KMS-11 (cell line): Measurements from ENCODE around the gene INPP5A.

Source experiments
- H2AFZ ChIP-seq: fragments of 200-600 bp; sonication (generic); 2 replicates; pipeline ENCODE4 v1.6.1; 2016; ENCODE audit warnings: antibody characterized with exemption, mixed run types, low read depth
- H3K27ac ChIP-seq: fragments of 200-600 bp; sonication (generic); 2 replicates; pipeline ENCODE4 v1.6.1; 2016; ENCODE audit warnings: mild to moderate bottlenecking, mixed run types
- H3K27me3 ChIP-seq: fragments of 200-600 bp; sonication (generic); 2 replicates; pipeline ENCODE4 v1.6.1; 2017; ENCODE audit warnings: mild to moderate bottlenecking, low read depth, mixed run types, moderate library complexity; ENCODE audit not compliant: insufficient read depth
- H3K36me3 ChIP-seq: fragments of 200-600 bp; sonication (generic); 2 replicates; pipeline ENCODE4 v1.6.1; 2017; ENCODE audit warnings: mild to moderate bottlenecking, mixed run types; ENCODE audit not compliant: insufficient read depth
- H3K4me1 ChIP-seq: fragments of 200-600 bp; sonication (generic); 2 replicates; pipeline ENCODE4 v1.6.1; 2016; ENCODE audit warnings: mild to moderate bottlenecking, low read depth, mixed run types; ENCODE audit not compliant: poor library complexity, severe bottlenecking
- H3K4me2 ChIP-seq: fragments of 200-600 bp; sonication (generic); 2 replicates; pipeline ENCODE4 v1.7.0; 2016; ENCODE audit warnings: mild to moderate bottlenecking, mixed run types
- H3K4me3 ChIP-seq: fragments of 200-600 bp; sonication (generic); IDR thresholded peaks from 2 replicates; pipeline ENCODE4 v1.6.1; 2017; ENCODE audit warnings: low read depth, low read length, mixed read lengths; ENCODE audit not compliant: insufficient read depth
- H3K79me2 ChIP-seq: fragments of 200-600 bp; sonication (generic); 2 replicates; pipeline ENCODE4 v1.6.1; 2016; ENCODE audit warnings: low read depth, mixed run types; ENCODE audit not compliant: insufficient read depth
- H3K9ac ChIP-seq: fragments of 200-600 bp; sonication (generic); 2 replicates; pipeline ENCODE4 v1.6.1; 2016; ENCODE audit warnings: mild to moderate bottlenecking, mixed run types
- H4K20me1 ChIP-seq: fragments of 200-600 bp; sonication (generic); 2 replicates; pipeline ENCODE4 v1.6.1; 2016; ENCODE audit warnings: mild to moderate bottlenecking, mixed run types; ENCODE audit not compliant: insufficient read depth
- CTCF ChIP-seq: fragments of 200-600 bp; sonication (generic); conservative IDR thresholded peaks from 2 replicates; pipeline ENCODE4 v1.6.1; 2017; ENCODE audit warnings: low read depth, mild to moderate bottlenecking, antibody characterized with exemption, low read length, moderate library complexity, mixed read lengths

INPP5A gene

GRCh38 chr10:132612571-132613504 lies 75.3 kb downstream of the INPP5A start:
- Histone ChIP-seq H2AFZ (no peak overlapping the region), H3K27ac (no peak overlapping the region), H3K9ac (no peak overlapping the region), H3K79me2 (no peaks in the 10 kb centered on the region), H4K20me1 (no peaks in the 10 kb centered on the region), H3K4me3 (no peak overlapping the region), H3K27me3 (no peaks in the 10 kb centered on the region), H3K4me1 (no peaks in the 10 kb centered on the region), H3K4me2 (no peak overlapping the region), H3K36me3 (no peaks in the 10 kb centered on the region)
- no peak for TF ChIP-seq CTCF

DNA sequence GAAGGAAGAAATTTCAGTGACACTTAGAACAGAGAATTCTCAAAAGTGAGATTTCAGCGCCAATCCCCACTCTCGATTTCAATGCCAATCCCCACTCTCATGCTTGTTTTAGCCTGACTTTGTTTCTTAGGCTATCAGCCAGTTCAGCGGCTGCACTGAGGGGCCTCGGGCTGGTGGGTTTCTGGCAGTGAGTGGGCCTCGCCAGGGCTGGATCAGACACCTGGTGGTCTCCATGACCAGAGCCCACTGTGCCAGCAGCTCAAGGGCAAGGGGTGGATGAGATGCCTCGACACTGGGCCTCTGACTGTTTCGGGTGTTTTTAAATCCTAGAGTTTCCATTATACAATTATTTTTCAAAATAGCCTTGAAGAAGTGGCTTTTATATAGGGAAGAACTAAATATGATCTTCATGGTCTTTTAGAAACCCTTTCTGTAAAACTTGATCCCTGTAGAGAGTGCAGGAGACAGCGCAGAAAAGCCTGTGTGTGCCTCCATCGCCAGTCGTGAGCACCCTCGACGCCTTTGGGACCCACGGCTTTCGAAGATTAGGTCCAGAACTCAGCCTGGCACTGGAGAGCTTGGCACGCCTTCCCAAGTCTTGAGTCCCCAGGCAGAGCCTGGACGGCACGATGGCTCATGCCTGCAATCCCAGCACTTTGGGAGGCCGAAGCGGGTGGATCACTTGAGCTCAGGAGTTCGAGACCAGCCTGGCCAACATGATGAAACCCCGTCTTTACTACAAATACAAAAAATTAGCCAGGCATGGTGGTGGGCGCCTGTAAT lies 76.2 kb downstream of the INPP5A start:
- Histone ChIP-seq H3K4me3 (no peak overlapping the region), H3K4me1 (no peaks in the 10 kb centered on the region), H3K9ac (no peak overlapping the region), H3K36me3 (no peaks in the 10 kb centered on the region), H3K79me2 (no peaks in the 10 kb centered on the region), H3K4me2 (no peak overlapping the region), H4K20me1 (no peaks in the 10 kb centered on the region), H3K27me3 (no peaks in the 10 kb centered on the region), H2AFZ (no peak overlapping the region), H3K27ac (no peak overlapping the region)
- no peak for TF ChIP-seq CTCF

DNA sequence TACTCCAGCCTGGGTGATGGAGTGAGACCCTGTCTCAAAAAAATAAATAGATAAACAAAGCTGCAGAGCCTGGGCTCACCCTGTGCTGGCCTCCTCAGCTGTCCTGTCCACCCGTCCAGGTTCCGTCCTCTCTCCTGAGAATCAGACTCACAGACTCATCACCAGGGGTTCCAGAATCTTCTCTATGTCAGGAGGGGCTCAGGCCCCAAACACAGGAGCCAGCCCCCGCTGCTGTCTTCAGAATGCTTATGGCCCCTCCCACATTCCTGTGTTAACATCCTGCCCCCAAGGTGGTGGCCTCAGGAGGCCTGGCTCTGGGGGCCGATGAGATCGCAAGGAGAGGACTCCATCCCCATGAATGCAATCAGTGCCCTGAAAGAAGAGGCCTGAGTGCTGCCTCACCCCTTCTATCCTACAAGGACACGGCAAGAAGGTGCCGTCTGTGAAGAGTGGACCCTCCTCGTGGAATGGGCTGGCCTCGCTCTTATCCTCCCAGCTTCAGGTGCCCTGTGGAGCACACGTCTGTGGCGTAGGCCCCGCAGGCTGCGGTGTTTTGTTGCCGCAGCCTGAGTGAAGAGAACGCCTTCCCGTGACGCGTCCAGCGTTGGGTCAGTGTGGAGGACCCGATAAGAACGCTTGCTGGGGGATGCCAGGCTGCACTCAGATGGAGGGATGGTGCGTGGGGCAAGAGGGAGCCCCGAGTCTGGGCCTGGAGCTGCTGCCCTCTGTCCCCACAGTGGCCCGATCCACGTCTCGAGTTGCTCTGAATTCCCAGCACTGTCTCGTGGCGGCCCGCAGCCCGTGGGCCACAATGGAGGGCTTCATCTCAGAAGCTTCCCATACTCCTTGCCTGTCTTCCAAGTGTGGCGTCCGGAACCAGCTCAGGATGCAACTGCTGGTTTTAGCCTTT lies 77.1 kb downstream of the INPP5A start:
- no peaks in the 10 kb centered on the region for H3K79me2 ChIP-seq
- no peak for TF ChIP-seq CTCF
- H3K4me1 ChIP-seq: no peaks in the 10 kb centered on the region
- H3K4me2 ChIP-seq: no peak overlapping the region
- H3K9ac ChIP-seq: no peak overlapping the region
- no peaks in the 10 kb centered on the region for H3K27me3 ChIP-seq
- H3K27ac ChIP-seq: no peak overlapping the region
- no peak overlapping the region for H2AFZ ChIP-seq
- H4K20me1 ChIP-seq: no peaks in the 10 kb centered on the region
- H3K36me3 ChIP-seq: no peaks in the 10 kb centered on the region
- no peak overlapping the region for H3K4me3 ChIP-seq

- Histone ChIP-seq H2AFZ (no peak overlapping the region), H3K79me2 (no peaks in the 10 kb centered on the region), H3K27me3 (no peaks in the 10 kb centered on the region), H4K20me1 (no peaks in the 10 kb centered on the region), H3K9ac (no peak overlapping the region), H3K36me3 (no peaks in the 10 kb centered on the region), H3K27ac (no peak overlapping the region), H3K4me1 (no peaks in the 10 kb centered on the region), H3K4me3 (no peak overlapping the region), H3K4me2 (no peak overlapping the region)
- no peak for TF ChIP-seq CTCF
These were observed 78.0 kb downstream of the INPP5A start for GRCh38 chr10:132615341-132616169.
